Cardiac muscle cell (in vitro differentiated cells and primary cell): ENCODE measurements around the gene FHIT. TPM values are rescaled to one million over a fixed set of nuclear protein-coding genes. Genes with fewer than 3 reads are reported as not detected.

Source experiments
- DNase-seq, 2 donors: peaks; one replicate each; pipeline versions ENCODE4 v3.0.0 to v3.0.0-alpha.2; 2010 to 2017; ENCODE audit warnings: low read depth in 1 of 2, low spot score in 1 of 2
- H3K27ac ChIP-seq: fragments of 200-600 bp; sonication (generic); 2 replicates; pipeline ENCODE4 v1.5.1; 2016
- H3K27me3 ChIP-seq: fragments of 200-600 bp; sonication (generic); 2 replicates; pipeline ENCODE4 v1.6.0; 2016; ENCODE audit warnings: control low read depth
- H3K36me3 ChIP-seq: fragments of 200-600 bp; sonication (generic); 2 replicates; pipeline ENCODE4 v1.5.1; 2016; ENCODE audit warnings: control low read depth
- H3K4me1 ChIP-seq: fragments of 200-600 bp; sonication (generic); 2 replicates; pipeline ENCODE4 v1.8.1; 2017; ENCODE audit warnings: low read depth, mild to moderate bottlenecking, mixed run types
- H3K4me3 ChIP-seq: fragments of 200-600 bp; sonication (generic); 2 replicates; pipeline ENCODE4 v1.5.1; 2016; ENCODE audit warnings: mild to moderate bottlenecking
- H3K9me3 ChIP-seq: fragments of 200-600 bp; sonication (generic); 2 replicates; pipeline ENCODE4 v1.5.1; 2017; ENCODE audit warnings: low read depth, mild to moderate bottlenecking, control low read depth
- CTCF ChIP-seq: IDR thresholded peaks from 2 replicates; pipeline ENCODE4 v1.5.1; 2012; ENCODE audit warnings: low read depth, mild to moderate bottlenecking, low read length
- polyA plus RNA-seq: library from polyadenylated mRNA; unstranded; fragments of >200 nt; fragmentation: Nextera tagmentation; extraction: Ambion mirVana; gene quantifications from 2 replicates; pipeline ENCODE4 v1.2.1, GENCODE V29; 2016
- total RNA-seq: library from RNA; depleted of rRNA; stranded (reverse); fragments of >200 nt; gene quantifications from 2 replicates; pipeline ENCODE4 v1.2.3, GENCODE V29; 2016

The FHIT gene
- total and polyA plus RNA-seq, 2 experiments from 2014 or later = 6.9 to 12.5 TPM

- no peaks in the 10 kb centered on the region for H3K36me3 ChIP-seq
- no peaks in the 10 kb centered on the region for H3K27me3 ChIP-seq
- TF ChIP-seq CTCF = no peak
- no peaks in the 10 kb centered on the region for H3K4me1 ChIP-seq
- no peak overlapping the region for H3K27ac ChIP-seq
- no peak for DNase-seq
- H3K4me3 ChIP-seq = no peak overlapping the region
- no peaks in the 10 kb centered on the region for H3K9me3 ChIP-seq
Observed at GRCh38 chr3:59800481-59800880, 1450.8 kb downstream of the FHIT start.

- H3K36me3 ChIP-seq = no peaks in the 10 kb centered on the region
- no peak for TF ChIP-seq CTCF
- DNase-seq = no peak
Observed at GRCh38 chr3:59798372-59799086, 1452.7 kb downstream of the FHIT start.

GRCh38 chr3:59797533-59797932 is 1453.7 kb downstream of the FHIT start:
- Histone ChIP-seq H3K9me3 (no peaks in the 10 kb centered on the region), H3K27me3 (no peaks in the 10 kb centered on the region), H3K4me3 (no peak overlapping the region), H3K4me1 (no peaks in the 10 kb centered on the region), H3K36me3 (no peaks in the 10 kb centered on the region), H3K27ac (no peak overlapping the region)
- no peak for TF ChIP-seq CTCF
- DNase-seq = no peak

More at GRCh38 chr3:59798372-59799086, 1452.7 kb downstream of the FHIT start:
- no peaks in the 10 kb centered on the region for H3K27me3 ChIP-seq
- H3K9me3 ChIP-seq = no peaks in the 10 kb centered on the region
- H3K4me3 ChIP-seq = no peak overlapping the region
- no peak overlapping the region for H3K27ac ChIP-seq
- no peaks in the 10 kb centered on the region for H3K4me1 ChIP-seq

- H3K36me3 ChIP-seq = no peaks in the 10 kb centered on the region
- no peaks in the 10 kb centered on the region for H3K27me3 ChIP-seq
- H3K4me1 ChIP-seq = no peaks in the 10 kb centered on the region
- no peaks in the 10 kb centered on the region for H3K9me3 ChIP-seq
- H3K27ac ChIP-seq = no peak overlapping the region
- H3K4me3 ChIP-seq = no peak overlapping the region
- no peak for DNase-seq
- no peak for TF ChIP-seq CTCF
Observed at GRCh38 chr3:59796456-59796855, 1454.8 kb downstream of the FHIT start.

GRCh38 chr3:59795756-59796155 is 1455.5 kb downstream of the FHIT start:
- no peaks in the 10 kb centered on the region for H3K36me3 ChIP-seq
- no peaks in the 10 kb centered on the region for H3K9me3 ChIP-seq
- TF ChIP-seq CTCF = no peak
- no peak for DNase-seq
- H3K4me3 ChIP-seq = no peak overlapping the region
- no peaks in the 10 kb centered on the region for H3K4me1 ChIP-seq
- no peaks in the 10 kb centered on the region for H3K27me3 ChIP-seq
- no peak overlapping the region for H3K27ac ChIP-seq
